Neutrophil (primary cell): Measurements from ENCODE around the gene ZNF200.
"Not testable (repeated sequence)": the region's sequence is repeated elsewhere in the genome, so short reads cannot be mapped to it uniquely, and the experiment has no call there.

ENCODE experiments used
- H3K27ac ChIP-seq: fragments of 200-600 bp; sonication (generic); 2 replicates; pipeline ENCODE4 v1.5.1; 2016; ENCODE audit warnings: mild to moderate bottlenecking, moderate library complexity
- H3K27me3 ChIP-seq: fragments of 200-600 bp; sonication (generic); 2 replicates; pipeline ENCODE4 v1.6.0; 2016; ENCODE audit warnings: mild to moderate bottlenecking
- H3K36me3 ChIP-seq: fragments of 200-600 bp; sonication (generic); 2 replicates; pipeline ENCODE4 v1.5.1; 2017
- H3K4me1 ChIP-seq, 2 experiments: fragments of 200-600 bp in 1 of 2; sonication (generic) in 1 of 2; 1 replicate in 1 of 2; 2 replicates in 1 of 2; pipeline versions ENCODE4 v1.5.1 to v1.6.1; 2013 to 2016; ENCODE audit warnings: low read depth in 1 of 2, low read length in 1 of 2, mild to moderate bottlenecking in 1 of 2, moderate library complexity in 1 of 2; ENCODE audit not compliant: control insufficient read depth in 1 of 2, insufficient read depth in 1 of 2
- H3K4me3 ChIP-seq, 2 experiments: fragments of 200-600 bp in 1 of 2; sonication (generic) in 1 of 2; 1 replicate in 1 of 2; 2 replicates in 1 of 2; pipeline ENCODE4 v1.5.1; 2013 to 2016; ENCODE audit warnings: low read depth in 1 of 2, low read length in 1 of 2, mild to moderate bottlenecking in 1 of 2, moderate library complexity in 1 of 2
- H3K9me3 ChIP-seq: fragments of 200-600 bp; sonication (generic); 2 replicates; pipeline ENCODE4 v1.5.1; 2016
- CTCF ChIP-seq: fragments of 200-600 bp; sonication (generic); IDR thresholded peaks from 2 replicates; pipeline ENCODE4 v1.5.1; 2016; ENCODE audit warnings: antibody characterized with exemption

ZNF200 gene

GRCh38 chr16:3212006-3212405 lies 23.0 kb downstream of the ZNF200 start:
- no peak overlapping the region for H3K4me3 ChIP-seq
- no peaks in the 10 kb centered on the region for H3K36me3 ChIP-seq
- no peaks in the 10 kb centered on the region for H3K9me3 ChIP-seq
- H3K27me3 ChIP-seq = peaks cover 39% of the 10 kb centered on the region
- no peak overlapping the region for H3K27ac ChIP-seq
- H3K4me1 ChIP-seq = peaks cover 34 to 35% of the 10 kb centered on the region in 2 experiments
- no peak for TF ChIP-seq CTCF

GRCh38 chr16:3207086-3207953 lies 27.6 kb downstream of the ZNF200 start:
- TF ChIP-seq CTCF = no peak
- H3K9me3 ChIP-seq = peaks cover 8% of the 10 kb centered on the region
- H3K4me3 ChIP-seq = no peak overlapping the region
- H3K4me1 ChIP-seq = no peaks in the 10 kb centered on the region
- H3K27me3 ChIP-seq = peaks cover 71% of the 10 kb centered on the region
- H3K36me3 ChIP-seq = no peaks in the 10 kb centered on the region
- H3K27ac ChIP-seq = no peak overlapping the region

GRCh38 chr16:3205939-3206338 lies 29.0 kb downstream of the ZNF200 start:
- H3K27ac ChIP-seq, H3K4me3 ChIP-seq, H3K4me1 ChIP-seq, H3K36me3 ChIP-seq, H3K9me3 ChIP-seq: not testable (repeated sequence)
- H3K27me3 ChIP-seq = peaks cover 71% of the 10 kb centered on the region

GRCh38 chr16:3202903-3203539 lies 31.9 kb downstream of the ZNF200 start:
- no peak for TF ChIP-seq CTCF
- H3K36me3 ChIP-seq = no peaks in the 10 kb centered on the region
- no peak overlapping the region for H3K4me3 ChIP-seq
- peaks cover 8% of the 10 kb centered on the region for H3K9me3 ChIP-seq
- H3K27me3 ChIP-seq = peaks cover 76% of the 10 kb centered on the region
- H3K27ac ChIP-seq = no peak overlapping the region
- no peaks in the 10 kb centered on the region for H3K4me1 ChIP-seq

GRCh38 chr16:3198334-3199072 lies 36.5 kb downstream of the ZNF200 start:
- Histone ChIP-seq H3K9me3 (peaks cover 2% of the 10 kb centered on the region), H3K36me3 (no peaks in the 10 kb centered on the region), H3K27ac (no peak overlapping the region), H3K27me3 (peaks cover 95% of the 10 kb centered on the region), H3K4me1 (no peaks in the 10 kb centered on the region), H3K4me3 (no peak overlapping the region)
- no peak for TF ChIP-seq CTCF

- H3K4me1 ChIP-seq, H3K27ac ChIP-seq, H3K36me3 ChIP-seq, H3K9me3 ChIP-seq, H3K4me3 ChIP-seq: not testable (repeated sequence)
- H3K27me3 ChIP-seq = peaks cover 95% of the 10 kb centered on the region
These were observed 37.1 kb downstream of the ZNF200 start for GRCh38 chr16:3197694-3198333.
